ENCODE results near the gene MTERF2. TPM values are rescaled to one million over a fixed set of nuclear protein-coding genes. Genes with fewer than 3 reads are reported as not detected.

Gene MTERF2
- total RNA-seq, 1 experiment from 2014 or later, result 5.0 TPM

GRCh38 chr12:106942775-106943174, 44.2 kb downstream of the MTERF2 start:
- no peak overlapping the region for H3K4me2 ChIP-seq (ENCODE audit: insufficient read depth, insufficient read length, low read length)
- H3K56ac ChIP-seq (ENCODE audit: insufficient read length, low read depth, low read length), result no peak overlapping the region
- no peak overlapping the region for H2BK20ac ChIP-seq (ENCODE audit: low read depth, low read length, poor library complexity, severe bottlenecking)
- no peak overlapping the region for H2BK120ac ChIP-seq (ENCODE audit: low read depth, low read length, poor library complexity, severe bottlenecking)
- no peaks in the 10 kb centered on the region for H3K27me3 ChIP-seq (ENCODE audit: insufficient read depth, low read length)
- TF ChIP-seq CTCF (conservative IDR thresholded peaks at IDR 0.05), result no peak
- no peak overlapping the region for H3T11ph ChIP-seq (ENCODE audit: low read length)
- no peak overlapping the region for H2AFZ ChIP-seq (ENCODE audit: low read length)
- Mint-ChIP-seq H3K27ac (no peak overlapping the region), H3K27me3 (ENCODE audit: low read depth) (peaks cover 4% of the 10 kb centered on the region), H3K36me3 (ENCODE audit: insufficient read depth in 1 of 3, low read depth in 3 of 3) (peaks cover 8 to 19% (median 13%) of the 10 kb centered on the region in 3 experiments; a peak in 6 of 7 replicates), H3K9me3 (peaks cover 49 to 56% of the 10 kb centered on the region in 2 experiments), H3K4me3 (no peak overlapping the region), H3K4me1 (no peaks in the 10 kb centered on the region)
- no peak overlapping the region for H3K14ac ChIP-seq (ENCODE audit: insufficient read depth, low read length)
- no peak overlapping the region for H3K18ac ChIP-seq (ENCODE audit: insufficient read length, low read depth, low read length)
- H3K9me3 ChIP-seq (ENCODE audit: control insufficient read depth, low read depth, low read length), result peaks cover 19% of the 10 kb centered on the region
- H3K79me1 ChIP-seq (ENCODE audit: insufficient read depth, low read depth, low read length, poor library complexity, severe bottlenecking), result no peaks in the 10 kb centered on the region
- H4K91ac ChIP-seq (ENCODE audit: insufficient read length, low read depth, low read length), result no peak overlapping the region
- H3K4ac ChIP-seq (ENCODE audit: low read depth, low read length), result no peak overlapping the region
- H3K4me1 ChIP-seq (ENCODE audit: insufficient read depth, low read length), result no peaks in the 10 kb centered on the region
- H4K5ac ChIP-seq (ENCODE audit: insufficient read length, low read depth, low read length), result no peak overlapping the region
- H4K20me1 ChIP-seq (ENCODE audit: control insufficient read depth, insufficient read depth, insufficient read length), result no peaks in the 10 kb centered on the region
- H3K79me2 ChIP-seq (ENCODE audit: insufficient read depth, low read length), result no peaks in the 10 kb centered on the region
- H3K23ac ChIP-seq (ENCODE audit: insufficient read length, low read depth, low read length), result no peak overlapping the region
- H3K23me2 ChIP-seq (ENCODE audit: insufficient read length, low read depth, low read length, poor library complexity, severe bottlenecking), result no peaks in the 10 kb centered on the region
- DNase-seq, result no peak
- no peak overlapping the region for H3K27ac ChIP-seq (ENCODE audit: insufficient read length, low read depth, low read length)
- H2BK12ac ChIP-seq (ENCODE audit: insufficient read length, low read depth, low read length), result no peak overlapping the region
- no peak overlapping the region for H2BK15ac ChIP-seq (ENCODE audit: low read depth, low read length)
- no peak overlapping the region for H4K8ac ChIP-seq (replicated peaks; ENCODE audit: insufficient read length, low read depth, low read length)
- no CpG with 5 or more reads among the region's 2 CpGs for WGBS (ENCODE audit: extremely low coverage, insufficient read length, low lambda C conversion rate)
- no peak overlapping the region for H2BK5ac ChIP-seq (ENCODE audit: insufficient read length, low read length)
- H3K9ac ChIP-seq (ENCODE audit: extremely low read depth, insufficient read length, low read length), result no peak overlapping the region
- H2AK5ac ChIP-seq (ENCODE audit: insufficient read length, low read length), result no peak overlapping the region

All from H9 (cell line).